VCaP (cell line): Measurements from ENCODE around the gene COPG2.

Experiments used
- H3K27ac ChIP-seq: fragments of 450-650 bp; 2 replicates; pipeline ENCODE4 v1.5.1; 2017
- TF ChIP-seq, protein P1 (sequence below): fragments of 450-650 bp; conservative IDR thresholded peaks from 2 replicates; pipeline ENCODE4 v1.5.1; 2017; ENCODE audit warnings: mild to moderate bottlenecking, moderate library complexity

Gene COPG2

GRCh38 chr7:130668258-130669084 is at the start of gene COPG2:
COPG2 (minus strand) TSS chr7:130668748; CDS start chr7:130668668, 80 bp downstream.
- H3K27ac ChIP-seq: peak within 1 kb of the TSS; percentile 71
- TF ChIP-seq, protein P1, sequence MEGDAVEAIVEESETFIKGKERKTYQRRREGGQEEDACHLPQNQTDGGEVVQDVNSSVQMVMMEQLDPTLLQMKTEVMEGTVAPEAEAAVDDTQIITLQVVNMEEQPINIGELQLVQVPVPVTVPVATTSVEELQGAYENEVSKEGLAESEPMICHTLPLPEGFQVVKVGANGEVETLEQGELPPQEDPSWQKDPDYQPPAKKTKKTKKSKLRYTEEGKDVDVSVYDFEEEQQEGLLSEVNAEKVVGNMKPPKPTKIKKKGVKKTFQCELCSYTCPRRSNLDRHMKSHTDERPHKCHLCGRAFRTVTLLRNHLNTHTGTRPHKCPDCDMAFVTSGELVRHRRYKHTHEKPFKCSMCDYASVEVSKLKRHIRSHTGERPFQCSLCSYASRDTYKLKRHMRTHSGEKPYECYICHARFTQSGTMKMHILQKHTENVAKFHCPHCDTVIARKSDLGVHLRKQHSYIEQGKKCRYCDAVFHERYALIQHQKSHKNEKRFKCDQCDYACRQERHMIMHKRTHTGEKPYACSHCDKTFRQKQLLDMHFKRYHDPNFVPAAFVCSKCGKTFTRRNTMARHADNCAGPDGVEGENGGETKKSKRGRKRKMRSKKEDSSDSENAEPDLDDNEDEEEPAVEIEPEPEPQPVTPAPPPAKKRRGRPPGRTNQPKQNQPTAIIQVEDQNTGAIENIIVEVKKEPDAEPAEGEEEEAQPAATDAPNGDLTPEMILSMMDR: 0 out of 2 replicates have a peak, but pooled peaks have one; percentile 9

DNA sequence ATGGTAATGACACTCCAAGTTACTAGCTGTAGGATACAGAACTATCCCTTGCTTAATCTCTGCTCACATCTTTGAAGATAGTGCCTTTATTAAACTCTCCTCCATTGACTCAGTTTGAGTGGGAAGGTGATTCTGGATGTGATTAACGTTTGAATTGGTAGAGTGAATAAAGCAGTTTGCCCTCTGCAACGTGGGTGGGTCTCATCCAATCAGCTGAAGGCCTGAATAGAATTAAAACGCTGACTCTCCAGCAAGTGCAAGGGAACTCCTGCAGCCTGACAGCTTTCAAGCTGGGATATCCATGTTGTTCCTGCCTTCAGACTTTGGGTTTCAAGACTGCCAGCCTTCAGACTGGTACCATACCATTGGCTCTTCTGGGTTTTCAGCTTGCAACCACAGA is 43.9 kb upstream of the COPG2 start:
- TF ChIP-seq, protein P1: no peak

DNA sequence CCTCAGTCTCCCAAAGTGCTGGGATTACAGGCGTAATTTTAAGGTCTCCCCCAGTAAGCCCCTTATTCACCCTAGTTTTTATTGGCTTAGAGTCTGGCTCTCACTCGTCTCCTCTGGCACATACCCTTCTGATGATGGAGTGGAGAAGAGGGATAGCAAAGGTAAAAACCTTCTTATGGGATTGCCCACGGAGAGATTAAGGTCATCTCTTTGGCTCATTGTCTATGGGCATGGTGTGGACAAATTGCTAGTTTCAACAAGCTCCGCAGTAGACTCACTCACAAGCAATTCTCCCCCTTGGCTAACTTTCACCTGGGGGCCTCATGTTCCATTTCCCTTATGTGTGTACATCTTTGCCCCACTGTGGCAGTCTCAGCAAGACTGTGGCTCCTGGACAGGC is 40.2 kb upstream of the COPG2 start:
- no peak overlapping the region for H3K27ac ChIP-seq
- TF ChIP-seq, protein P1: no peak

More for the DNA sequence above, 43.9 kb upstream of the COPG2 start:
- H3K27ac ChIP-seq: no peak overlapping the region

DNA sequence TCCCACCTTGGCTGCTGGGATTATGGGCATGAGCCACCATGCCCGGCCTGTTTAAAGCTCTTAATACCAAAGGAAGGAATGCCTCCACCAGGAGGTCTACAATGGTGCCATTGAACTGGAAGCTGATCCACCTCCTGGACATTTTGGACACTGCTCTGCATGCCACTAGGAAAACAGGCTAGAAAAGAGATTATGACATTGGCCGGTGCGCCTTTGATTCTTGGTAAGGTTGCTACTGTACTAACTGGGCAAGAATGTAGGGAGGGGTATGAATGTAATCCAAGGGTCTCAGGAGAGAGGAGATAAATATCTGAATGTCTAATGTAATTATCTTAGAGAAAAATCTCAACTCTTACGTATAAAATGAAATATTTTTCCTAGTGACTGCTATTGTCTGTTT is 39.5 kb upstream of the COPG2 start:
- H3K27ac ChIP-seq: no peak overlapping the region
- TF ChIP-seq, protein P1: no peak

DNA sequence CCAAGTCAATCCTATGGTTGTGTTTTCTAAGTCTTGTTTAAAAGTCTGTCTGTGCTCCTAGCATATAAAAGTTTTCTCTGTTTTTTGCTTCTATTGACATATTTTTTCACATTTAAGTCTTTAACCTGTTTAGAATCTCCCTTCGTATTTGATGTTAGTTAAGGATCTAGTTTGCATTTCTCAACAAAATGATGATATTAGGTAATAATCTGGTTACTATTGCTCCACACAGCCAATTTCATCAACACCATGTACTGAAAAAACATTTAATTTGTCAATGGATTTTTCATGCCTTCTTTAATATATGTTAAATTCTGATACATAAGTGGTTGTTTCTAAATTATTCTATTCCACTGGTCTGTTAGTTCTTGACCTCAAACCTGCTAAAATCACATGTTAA is 35.3 kb upstream of the COPG2 start:
- TF ChIP-seq, protein P1: no peak
- no peak overlapping the region for H3K27ac ChIP-seq

DNA sequence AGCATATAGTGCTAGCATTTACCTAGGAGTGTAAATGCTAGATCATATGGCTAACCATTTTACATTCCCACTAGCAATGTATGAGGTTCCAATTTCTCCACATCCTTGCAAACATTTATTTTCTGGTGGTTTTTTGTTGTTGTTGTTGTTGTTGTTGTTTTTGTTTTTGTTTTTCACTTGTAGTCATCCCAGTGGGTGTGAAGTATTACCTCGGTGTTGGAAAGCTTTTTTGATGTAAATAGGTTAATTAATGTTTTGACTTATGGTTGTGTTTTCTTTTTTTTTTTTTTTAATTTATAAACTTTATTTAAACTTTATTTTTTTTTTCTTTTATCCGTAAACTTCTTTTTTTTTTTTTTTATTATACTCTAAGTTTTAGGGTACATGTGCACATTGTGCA is 33.1 kb upstream of the COPG2 start:
- H3K27ac ChIP-seq: no peak overlapping the region
- TF ChIP-seq, protein P1: no peak

GRCh38 chr7:130700760-130701159 is 32.2 kb upstream of the COPG2 start:
- no peak overlapping the region for H3K27ac ChIP-seq
- TF ChIP-seq, protein P1: no peak
